DOHH2 (cell line): ENCODE measurements around the gene DNAJA3.

Experiments used
- CTCF ChIP-seq: fragments of 200-600 bp; sonication (generic); IDR thresholded peaks from one replicate; pipeline ENCODE4 v1.5.1; 2014; ENCODE audit warnings: antibody characterized with exemption, mild to moderate bottlenecking, low read depth, low read length; ENCODE audit not compliant: poor library complexity, severe bottlenecking
- EZH2phosphoT487 ChIP-seq: fragments of 200-600 bp; sonication (generic); IDR thresholded peaks from 2 replicates; pipeline ENCODE4 v1.6.1; 2017; ENCODE audit warnings: borderline replicate concordance, mild to moderate bottlenecking, antibody characterized with exemption, low read length, moderate library complexity, mixed read lengths

- TF ChIP-seq CTCF, result no peak
- TF ChIP-seq EZH2phosphoT487, result no peak
Measured at GRCh38 chr16:4403133-4403949, 22.3 kb upstream of the DNAJA3 start.
